Panc1 (cell line): ENCODE data around the gene GAN. TPM values are rescaled to one million over a fixed set of nuclear protein-coding genes. Genes with fewer than 3 reads are reported as not detected.

Source experiments
- ATAC-seq: fragments of 200-7000 bp; cut with Tn5 transposase; 2 replicates; pipeline ENCODE4 v1.9.1; 2020; ENCODE audit warnings: mild to moderate bottlenecking, moderate library complexity
- BruUV-seq: library from RNA; stranded (reverse); fragments of 400-500 nt; replicated peaks from 2 replicates; lab custom pipeline; 2021; lab: Mats Ljungman, UMichigan
- CTCF ChIA-PET: fragments of 300-600 bp; sonication (Branson Sonifier 250); formaldehyde crosslinking; loops from one replicate; lab custom pipeline; 2022; ENCODE audit warnings: antibody characterized with exemption; lab: Charles Lee
- POLR2A ChIA-PET: fragments of 300-600 bp; sonication (Branson Sonifier 250); formaldehyde crosslinking; loops from one replicate; lab custom pipeline; 2022; ENCODE audit warnings: antibody characterized with exemption; lab: Charles Lee
- DNase-seq: peaks from one replicate; pipeline ENCODE4 v3.0.0-alpha.2; 2010; ENCODE audit warnings: low read depth, low spot score
- H3K27ac ChIP-seq: 2 replicates; pipeline ENCODE4 v1.5.1; 2011; ENCODE audit warnings: mild to moderate bottlenecking, low read length, inconsistent platforms
- H3K27me3 ChIP-seq: fragments of 200-500 bp; sonication (Bioruptor generic); 2 replicates; pipeline ENCODE4 v1.6.0; 2014; ENCODE audit warnings: low read length, inconsistent platforms; ENCODE audit not compliant: control insufficient read depth, insufficient read depth
- H3K36me3 ChIP-seq: fragments of 200-500 bp; sonication (Bioruptor generic); 2 replicates; pipeline ENCODE4 v1.5.1; 2014; ENCODE audit warnings: inconsistent platforms, mild to moderate bottlenecking, low read length, moderate library complexity; ENCODE audit not compliant: control insufficient read depth, insufficient read depth
- H3K4me1 ChIP-seq: 2 replicates; pipeline ENCODE4 v1.5.1; 2011; ENCODE audit warnings: inconsistent platforms, mild to moderate bottlenecking, low read length, moderate library complexity; ENCODE audit not compliant: control insufficient read depth, insufficient read depth
- H3K4me3 ChIP-seq, 2 experiments: 2 replicates each; pipeline ENCODE4 v1.5.1; 2011 to 2012; ENCODE audit warnings: low read depth in 2 of 2, low read length in 2 of 2, mild to moderate bottlenecking in 2 of 2, inconsistent platforms in 1 of 2, moderate library complexity in 1 of 2
- H3K9me3 ChIP-seq: fragments of 200-500 bp; sonication (Bioruptor generic); 2 replicates; pipeline ENCODE4 v1.5.1; 2014; ENCODE audit warnings: low read depth, mild to moderate bottlenecking, inconsistent platforms, low read length, moderate library complexity; ENCODE audit not compliant: control insufficient read depth, insufficient read depth
- CTCF ChIP-seq: fragments of 450-650 bp; IDR thresholded peaks from 2 replicates; pipeline ENCODE4 v1.5.1; 2017; ENCODE audit warnings: mild to moderate bottlenecking
- POLR2AphosphoS5 ChIP-seq: IDR thresholded peaks from 2 replicates; pipeline ENCODE4 v1.6.1; 2012; ENCODE audit warnings: mild to moderate bottlenecking, low read depth, low read length, moderate library complexity
- REST ChIP-seq, 2 experiments: IDR thresholded peaks; 2 replicates each; pipeline ENCODE4 v1.6.1; 2011 to 2012; ENCODE audit warnings: low read depth in 2 of 2, control low read depth in 1 of 2, low read length in 1 of 2, mild to moderate bottlenecking in 1 of 2, moderate library complexity in 1 of 2; ENCODE audit not compliant: insufficient read depth in 1 of 2
- SIN3A ChIP-seq: IDR thresholded peaks from 2 replicates; pipeline ENCODE4 v1.6.1; 2012; ENCODE audit warnings: low read depth, mild to moderate bottlenecking, low read length, moderate library complexity, borderline replicate concordance; ENCODE audit not compliant: insufficient read depth
- TCF7L2 ChIP-seq: IDR thresholded peaks from 2 replicates; pipeline ENCODE4 v1.6.1; 2011; ENCODE audit warnings: mild to moderate bottlenecking, low read depth, low read length, inconsistent platforms
- in situ Hi-C: cut with HindIII; loops from 2 replicates; pipeline ENCODE4 v1.10.0; 2016; ENCODE audit warnings: low sequenced_read_pairs, low pct_unique_long_range_greater_than_20kb
- intact Hi-C: fragments of 100-400 bp; cut with micrococcal nuclease; formaldehyde crosslinking; loops from one replicate; pipeline ENCODE4 v1.10.0; 2022; ENCODE audit not compliant: unreplicated experiment
- total RNA-seq: library from RNA; stranded (reverse); gene quantifications from one replicate; pipeline ENCODE4 v1.2.1, GENCODE V29; 2021; ENCODE audit not compliant: unreplicated experiment

The GAN gene
- total RNA-seq, 1 experiment from 2014 or later, result 9.1 TPM

DNA sequence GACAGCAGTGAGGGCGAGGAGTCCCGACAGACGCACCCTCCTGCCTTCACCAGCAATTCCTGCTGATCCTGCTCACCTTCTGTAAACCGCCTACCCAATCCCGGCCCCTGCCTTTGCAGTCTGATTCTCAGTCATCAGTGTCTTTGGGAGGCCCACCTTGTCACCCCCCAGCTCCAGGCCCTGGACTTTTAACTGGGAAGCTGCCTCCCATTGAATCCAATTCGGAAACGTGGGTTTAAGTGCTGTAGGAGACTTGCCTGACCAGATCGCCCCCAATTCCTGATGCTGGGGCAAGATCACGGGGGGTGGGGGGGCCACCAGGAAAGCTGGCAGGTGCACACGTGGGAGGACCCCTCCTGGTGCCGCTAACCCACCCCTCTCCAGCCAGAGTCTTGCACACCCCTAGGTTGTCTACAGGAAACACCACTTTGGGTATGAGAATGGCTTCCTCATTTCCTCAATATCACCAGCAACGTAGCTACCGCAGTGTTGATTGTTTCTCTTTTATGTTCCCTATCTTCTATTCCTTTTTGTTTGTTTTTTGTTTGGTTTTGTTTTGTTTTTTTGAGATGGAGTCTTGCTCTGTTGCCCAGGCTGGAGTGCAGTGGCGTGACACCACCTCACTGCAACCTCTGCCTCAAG is 83.2 kb downstream of the GAN start:
- no peaks in the 10 kb centered on the region for H3K9me3 ChIP-seq
- H3K27ac ChIP-seq, result no peak overlapping the region
- POLR2A ChIA-PET, result no interaction called here
- no peak overlapping the region for H3K4me3 ChIP-seq
- no peaks in the 10 kb centered on the region for H3K27me3 ChIP-seq
- no peak for ATAC-seq
- in situ Hi-C loops, result no loop called here
- intact Hi-C loops, result no loop called here
- CTCF ChIA-PET, result no interaction called here
- no peaks in the 10 kb centered on the region for H3K36me3 ChIP-seq
- BruUV-seq, result no TSS peak
- TF ChIP-seq CTCF (no peak), TCF7L2 (no peak), REST (IDR thresholded peaks at IDR 0.05; ENCODE audit: insufficient read depth in 1 of 2, low read depth in 2 of 2, low read length in 1 of 2) (no peak), POLR2AphosphoS5 (no peak), SIN3A (no peak)
- DNase-seq, result no peak
- H3K4me1 ChIP-seq, result peaks cover 4% of the 10 kb centered on the region; the same call in 1 of the 2 replicates

GRCh38 chr16:81399909-81400308 is 85.1 kb downstream of the GAN start:
- TF ChIP-seq TCF7L2 (no peak), REST (IDR thresholded peaks at IDR 0.05; ENCODE audit: insufficient read depth in 1 of 2, low read depth in 2 of 2, low read length in 1 of 2) (no peak), CTCF (no peak), POLR2AphosphoS5 (no peak), SIN3A (no peak)
- Histone ChIP-seq H3K9me3 (no peaks in the 10 kb centered on the region), H3K4me3 (no peak overlapping the region), H3K27me3 (no peaks in the 10 kb centered on the region), H3K27ac (no peak overlapping the region), H3K4me1 (peaks cover 12% of the 10 kb centered on the region), H3K36me3 (no peaks in the 10 kb centered on the region)
- DNase-seq (no peak), ATAC-seq (no peak)
- intact Hi-C loops, result loop anchor here (5.0 to 10.0 kb wide), 2 partner anchors 47 to 185 kb away; no protein-coding TSS in a partner anchor
- in situ Hi-C loops, result no loop called here
- CTCF ChIA-PET, result no interaction called here
- no TSS peak for BruUV-seq
- POLR2A ChIA-PET, result no interaction called here
